KBM-7 (cell line): ENCODE measurements around the gene MVB12B.

Experiments used
- DNase-seq: peaks from one replicate; pipeline ENCODE4 v3.0.0-alpha.2; 2015
- in situ Hi-C: fragments of 300-500 bp; cut with MboI; formaldehyde crosslinking; loops from 2 replicates; pipeline ENCODE4 v1.14.3; 2020; ENCODE audit warnings: low sequenced_read_pairs, low pct_unique_long_range_greater_than_20kb, mixed read lengths

MVB12B gene

GRCh38 chr9:126415741-126416370 is 89.2 kb downstream of the MVB12B start:
- in situ Hi-C loops: no loop called here
- DNase-seq: no peak

GRCh38 chr9:126417043-126417442 is 90.4 kb downstream of the MVB12B start:
- DNase-seq: no peak
- in situ Hi-C loops: no loop called here

GRCh38 chr9:126417684-126418083 is 91.1 kb downstream of the MVB12B start:
- in situ Hi-C loops: no loop called here
- DNase-seq: no peak

- DNase-seq: no peak
- in situ Hi-C loops: no loop called here
Observed at GRCh38 chr9:126418608-126419007, 92.0 kb downstream of the MVB12B start.

- in situ Hi-C loops: no loop called here
- no peak for DNase-seq
Observed at GRCh38 chr9:126419475-126419874, 92.8 kb downstream of the MVB12B start.

- in situ Hi-C loops: no loop called here
- no peak for DNase-seq
Observed at GRCh38 chr9:126420135-126420534, 93.5 kb downstream of the MVB12B start.

GRCh38 chr9:126420643-126421564 is 94.3 kb downstream of the MVB12B start:
- DNase-seq: no peak
- in situ Hi-C loops: no loop called here

- in situ Hi-C loops: no loop called here
- no peak for DNase-seq
Observed at GRCh38 chr9:126421567-126422428, 95.2 kb downstream of the MVB12B start.

- DNase-seq: no peak
- in situ Hi-C loops: no loop called here
Observed at GRCh38 chr9:126423142-126423915, 96.7 kb downstream of the MVB12B start.

GRCh38 chr9:126423916-126424185 is 97.2 kb downstream of the MVB12B start:
- no peak for DNase-seq
- in situ Hi-C loops: no loop called here

GRCh38 chr9:126424511-126424910 is 97.9 kb downstream of the MVB12B start:
- in situ Hi-C loops: no loop called here
- DNase-seq: no peak

- DNase-seq: no peak
- in situ Hi-C loops: no loop called here
Observed at GRCh38 chr9:126428534-126429175, 102.0 kb downstream of the MVB12B start.

- no peak for DNase-seq
- in situ Hi-C loops: no loop called here
Observed at GRCh38 chr9:126429190-126429589, 102.6 kb downstream of the MVB12B start.

- in situ Hi-C loops: no loop called here
- no peak for DNase-seq
Observed at GRCh38 chr9:126430124-126430523, 103.5 kb downstream of the MVB12B start.

- DNase-seq: no peak
- in situ Hi-C loops: no loop called here
Observed at GRCh38 chr9:126431077-126431742, 104.6 kb downstream of the MVB12B start.

GRCh38 chr9:126432659-126433058 is 106.0 kb downstream of the MVB12B start:
- in situ Hi-C loops: no loop called here
- DNase-seq: no peak

GRCh38 chr9:126435105-126435504 is 108.5 kb downstream of the MVB12B start:
- DNase-seq: no peak
- in situ Hi-C loops: no loop called here

GRCh38 chr9:126435626-126436025 is 109.0 kb downstream of the MVB12B start:
- no peak for DNase-seq

More at GRCh38 chr9:126435626-126436025, 109.0 kb downstream of the MVB12B start:
- in situ Hi-C loops: no loop called here
